HepG2 (cell line): Measurements from ENCODE around the gene PMFBP1. TPM values are rescaled to one million over a fixed set of nuclear protein-coding genes. Genes with fewer than 3 reads are reported as not detected.

Experiments
- ARNTL ChIP-seq: sonication (generic); formaldehyde crosslinking; IDR thresholded peaks from 2 replicates; pipeline ENCODE4 v1.4.0; 2020; ENCODE audit warnings: mild to moderate bottlenecking, missing genetic modification reagents
- CHD4 ChIP-seq: fragments of 200-600 bp; sonication (generic); IDR thresholded peaks from 2 replicates; pipeline ENCODE4 v1.7.0; 2017; ENCODE audit warnings: mild to moderate bottlenecking, low read length, borderline replicate concordance
- DMAP1 ChIP-seq: IDR thresholded peaks from 2 replicates; pipeline ENCODE4 v1.6.1; 2016
- EED ChIP-seq: sonication (generic); formaldehyde crosslinking; IDR thresholded peaks from 2 replicates; pipeline ENCODE4 v1.5.0; 2020; ENCODE audit warnings: mild to moderate bottlenecking, missing genetic modification reagents
- EHMT2 ChIP-seq: fragments of 200-600 bp; sonication (generic); IDR thresholded peaks from 2 replicates; pipeline ENCODE4 v1.7.0; 2017; ENCODE audit warnings: antibody characterized with exemption, low read depth, low read length, borderline replicate concordance
- GATAD1 ChIP-seq: IDR thresholded peaks from 2 replicates; pipeline ENCODE4 v1.6.1; 2016; ENCODE audit warnings: missing genetic modification reagents, missing compliant biosample characterization
- JUND ChIP-seq: sonication (generic); formaldehyde crosslinking; IDR thresholded peaks from 2 replicates; pipeline ENCODE4 v1.8.0; 2022; ENCODE audit warnings: mild to moderate bottlenecking, missing genetic modification reagents
- KDM2A ChIP-seq: sonication (generic); formaldehyde crosslinking; IDR thresholded peaks from 2 replicates; pipeline ENCODE4 v1.4.0; 2020; ENCODE audit warnings: low read depth, missing genetic modification reagents, borderline replicate concordance
- KLF11 ChIP-seq: IDR thresholded peaks from 2 replicates; pipeline ENCODE4 v1.6.1; 2016; ENCODE audit warnings: missing compliant biosample characterization
- MAZ ChIP-seq, 2 experiments: sonication (generic) in 1 of 2; formaldehyde crosslinking in 1 of 2; IDR thresholded peaks; 2 replicates each; pipeline versions ENCODE4 v1.5.0 to v1.6.1; 2012 to 2020; ENCODE audit warnings: low read depth in 2 of 2, mild to moderate bottlenecking in 2 of 2, borderline replicate concordance in 1 of 2, improper control_type of control experiment in 1 of 2, low read length in 1 of 2, missing genetic modification reagents in 1 of 2, moderate library complexity in 1 of 2
- MEF2D ChIP-seq: sonication (generic); formaldehyde crosslinking; IDR thresholded peaks from 2 replicates; pipeline ENCODE4 v1.5.1; 2020; ENCODE audit warnings: mild to moderate bottlenecking, missing genetic modification reagents
- PAWR ChIP-seq: sonication (generic); formaldehyde crosslinking; IDR thresholded peaks from 2 replicates; pipeline ENCODE4 v1.4.0; 2020; ENCODE audit warnings: missing genetic modification reagents, mild to moderate bottlenecking, borderline replicate concordance
- REPIN1 ChIP-seq: sonication (generic); formaldehyde crosslinking; IDR thresholded peaks from 2 replicates; pipeline ENCODE4 v1.8.0; 2022; ENCODE audit warnings: missing genetic modification reagents, low read depth, mild to moderate bottlenecking, borderline replicate concordance
- SAP130 ChIP-seq: IDR thresholded peaks from 2 replicates; pipeline ENCODE4 v1.6.1; 2016; ENCODE audit warnings: low read depth
- SUZ12 ChIP-seq: fragments of 150-350 bp; IDR thresholded peaks from 2 replicates; pipeline ENCODE4 v1.6.1; 2014; ENCODE audit warnings: low read depth, low read length
- THAP11 ChIP-seq: IDR thresholded peaks from 2 replicates; pipeline ENCODE4 v1.6.1; 2016; ENCODE audit warnings: missing biosample characterization, missing genetic modification reagents
- ZNF333 ChIP-seq: sonication (generic); formaldehyde crosslinking; IDR thresholded peaks from 2 replicates; pipeline ENCODE4 v1.4.0; 2020; ENCODE audit warnings: mild to moderate bottlenecking, missing genetic modification reagents, borderline replicate concordance
- ZNF567 ChIP-seq: sonication (generic); formaldehyde crosslinking; IDR thresholded peaks from 2 replicates; pipeline ENCODE4 v1.8.1; 2023; ENCODE audit warnings: mild to moderate bottlenecking, missing genetic modification reagents, borderline replicate concordance
- ZNF670 ChIP-seq: sonication (generic); formaldehyde crosslinking; IDR thresholded peaks from 2 replicates; pipeline ENCODE4 v1.8.0; 2022; ENCODE audit warnings: mild to moderate bottlenecking, missing genetic modification reagents, borderline replicate concordance
- polyA plus RNA-seq, 8 experiments: library from polyadenylated mRNA; depleted of rRNA in 3 of 8; stranded (reverse) in 7 of 8; unstranded in 1 of 8; fragments of >200 nt; fragmentation: Illumina TruSeq in 4 of 8; extraction: Trizol in 4 of 8; gene quantifications; 2 replicates each; pipeline versions ENCODE4 v1.2.1 to v1.2.3, GENCODE V29; 2011 to 2016; ENCODE audit warnings: low read depth in 4 of 8, missing spikeins in 1 of 8, mixed read lengths in 1 of 8; ENCODE audit not compliant: insufficient read depth in 1 of 8
- total RNA-seq, 5 experiments: library from RNA; depleted of rRNA; stranded (reverse); fragments of >200 nt; fragmentation: Illumina TruSeq; extraction: Trizol; gene quantifications; 2 replicates each; pipeline ENCODE4 v1.2.3, GENCODE V29; 2016; ENCODE audit warnings: low read depth in 1 of 5
- TF ChIP-seq, protein P1 (sequence below): sonication (generic); formaldehyde crosslinking; IDR thresholded peaks from 2 replicates; pipeline ENCODE4 v1.5.1; 2020; ENCODE audit warnings: mild to moderate bottlenecking, missing genetic modification reagents, moderate library complexity
- TF ChIP-seq, protein P2 (sequence below): sonication (generic); formaldehyde crosslinking; IDR thresholded peaks from 2 replicates; pipeline ENCODE4 v1.8.0; 2022; ENCODE audit warnings: missing genetic modification reagents, mild to moderate bottlenecking, moderate library complexity, borderline replicate concordance
- TF ChIP-seq, protein P3 (sequence below): IDR thresholded peaks from 2 replicates; pipeline ENCODE4 v1.6.1; 2016

Gene PMFBP1
- total and polyA plus RNA-seq, 2 of the 13 experiments (the other 11 are each of a cell fraction or from before 2014, with no cell fraction given): 1.9 to 3.8 TPM

DNA sequence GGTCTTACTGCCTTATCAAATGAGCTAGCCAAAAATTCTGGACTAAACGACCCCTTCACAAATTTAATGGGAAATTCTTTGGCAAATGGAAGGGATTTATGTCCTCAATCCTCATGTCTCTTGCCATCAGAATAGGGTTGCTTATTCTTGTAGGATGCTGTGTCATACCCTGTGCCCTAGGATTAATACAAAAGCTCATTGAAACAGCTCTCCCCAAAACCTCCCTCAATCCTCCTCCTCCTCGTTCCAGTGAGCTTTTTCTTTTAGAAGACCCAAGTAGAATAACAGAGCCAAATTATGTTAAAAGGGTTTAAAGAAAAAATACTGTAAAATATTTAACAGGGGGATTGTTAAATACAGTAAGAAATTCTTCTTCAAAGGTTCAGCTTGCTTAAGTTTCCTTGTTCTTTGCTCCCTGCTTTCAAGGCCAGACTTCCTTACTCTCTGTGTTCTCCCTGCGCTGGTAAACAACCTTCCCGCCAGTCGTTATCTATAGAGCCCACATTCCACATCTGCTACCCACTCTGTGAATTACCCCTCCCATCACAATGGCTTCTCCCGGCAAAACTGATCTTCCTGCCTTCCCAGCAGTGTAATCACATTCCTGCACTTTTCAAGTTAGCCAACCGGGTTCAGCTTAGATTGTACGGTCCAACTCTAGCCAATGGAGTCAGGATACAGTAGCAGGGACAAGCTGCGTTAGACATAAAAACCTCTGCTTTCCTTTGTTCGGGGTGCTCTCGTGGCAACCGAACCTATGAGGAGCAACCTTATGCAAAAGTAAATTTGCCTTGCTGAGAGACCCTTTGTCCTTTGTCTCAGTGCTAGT lies 99.2 kb downstream of the PMFBP1 start (continued):
- TF ChIP-seq, protein P1, sequence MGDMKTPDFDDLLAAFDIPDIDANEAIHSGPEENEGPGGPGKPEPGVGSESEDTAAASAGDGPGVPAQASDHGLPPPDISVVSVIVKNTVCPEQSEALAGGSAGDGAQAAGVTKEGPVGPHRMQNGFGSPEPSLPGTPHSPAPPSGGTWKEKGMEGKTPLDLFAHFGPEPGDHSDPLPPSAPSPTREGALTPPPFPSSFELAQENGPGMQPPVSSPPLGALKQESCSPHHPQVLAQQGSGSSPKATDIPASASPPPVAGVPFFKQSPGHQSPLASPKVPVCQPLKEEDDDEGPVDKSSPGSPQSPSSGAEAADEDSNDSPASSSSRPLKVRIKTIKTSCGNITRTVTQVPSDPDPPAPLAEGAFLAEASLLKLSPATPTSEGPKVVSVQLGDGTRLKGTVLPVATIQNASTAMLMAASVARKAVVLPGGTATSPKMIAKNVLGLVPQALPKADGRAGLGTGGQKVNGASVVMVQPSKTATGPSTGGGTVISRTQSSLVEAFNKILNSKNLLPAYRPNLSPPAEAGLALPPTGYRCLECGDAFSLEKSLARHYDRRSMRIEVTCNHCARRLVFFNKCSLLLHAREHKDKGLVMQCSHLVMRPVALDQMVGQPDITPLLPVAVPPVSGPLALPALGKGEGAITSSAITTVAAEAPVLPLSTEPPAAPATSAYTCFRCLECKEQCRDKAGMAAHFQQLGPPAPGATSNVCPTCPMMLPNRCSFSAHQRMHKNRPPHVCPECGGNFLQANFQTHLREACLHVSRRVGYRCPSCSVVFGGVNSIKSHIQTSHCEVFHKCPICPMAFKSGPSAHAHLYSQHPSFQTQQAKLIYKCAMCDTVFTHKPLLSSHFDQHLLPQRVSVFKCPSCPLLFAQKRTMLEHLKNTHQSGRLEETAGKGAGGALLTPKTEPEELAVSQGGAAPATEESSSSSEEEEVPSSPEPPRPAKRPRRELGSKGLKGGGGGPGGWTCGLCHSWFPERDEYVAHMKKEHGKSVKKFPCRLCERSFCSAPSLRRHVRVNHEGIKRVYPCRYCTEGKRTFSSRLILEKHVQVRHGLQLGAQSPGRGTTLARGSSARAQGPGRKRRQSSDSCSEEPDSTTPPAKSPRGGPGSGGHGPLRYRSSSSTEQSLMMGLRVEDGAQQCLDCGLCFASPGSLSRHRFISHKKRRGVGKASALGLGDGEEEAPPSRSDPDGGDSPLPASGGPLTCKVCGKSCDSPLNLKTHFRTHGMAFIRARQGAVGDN (CRISPR knock-in tag): no peak
- TF ChIP-seq SAP130 (CRISPR knock-in tag) (peak; percentile 86), REPIN1 (CRISPR knock-in tag) (peak; percentile 54; the same call in 1 of the 2 replicates), GATAD1 (CRISPR knock-in tag) (peak; percentile 76), ZNF567 (CRISPR knock-in tag) (no peak), ZNF670 (CRISPR knock-in tag) (no peak), ZNF333 (CRISPR knock-in tag) (no peak), EED (CRISPR knock-in tag) (no peak), DMAP1 (CRISPR knock-in tag) (peak; percentile 82; the same call in 1 of the 2 replicates), ARNTL (CRISPR knock-in tag) (no peak), KLF11 (0 out of 2 replicates have a peak, but pooled peaks have one; percentile 39), PAWR (no peak), CHD4 (peak; percentile 45; the same call in 1 of the 2 replicates), EHMT2 (no peak), THAP11 (CRISPR knock-in tag) (peak; percentile 66), JUND (CRISPR knock-in tag) (peak; percentile 40; the same call in 1 of the 2 replicates), MAZ (IDR thresholded peaks at IDR 0.05; ENCODE audit: borderline replicate concordance, low read depth, low read length) (peak; percentile 78; the same call in 1 of the 2 replicates), MAZ (CRISPR knock-in tag; IDR thresholded peaks at IDR 0.05; ENCODE audit: low read depth) (peak; percentile 77), MEF2D (CRISPR knock-in tag) (no peak), KDM2A (peak; percentile 68), SUZ12 (no peak)
- TF ChIP-seq, protein P2, sequence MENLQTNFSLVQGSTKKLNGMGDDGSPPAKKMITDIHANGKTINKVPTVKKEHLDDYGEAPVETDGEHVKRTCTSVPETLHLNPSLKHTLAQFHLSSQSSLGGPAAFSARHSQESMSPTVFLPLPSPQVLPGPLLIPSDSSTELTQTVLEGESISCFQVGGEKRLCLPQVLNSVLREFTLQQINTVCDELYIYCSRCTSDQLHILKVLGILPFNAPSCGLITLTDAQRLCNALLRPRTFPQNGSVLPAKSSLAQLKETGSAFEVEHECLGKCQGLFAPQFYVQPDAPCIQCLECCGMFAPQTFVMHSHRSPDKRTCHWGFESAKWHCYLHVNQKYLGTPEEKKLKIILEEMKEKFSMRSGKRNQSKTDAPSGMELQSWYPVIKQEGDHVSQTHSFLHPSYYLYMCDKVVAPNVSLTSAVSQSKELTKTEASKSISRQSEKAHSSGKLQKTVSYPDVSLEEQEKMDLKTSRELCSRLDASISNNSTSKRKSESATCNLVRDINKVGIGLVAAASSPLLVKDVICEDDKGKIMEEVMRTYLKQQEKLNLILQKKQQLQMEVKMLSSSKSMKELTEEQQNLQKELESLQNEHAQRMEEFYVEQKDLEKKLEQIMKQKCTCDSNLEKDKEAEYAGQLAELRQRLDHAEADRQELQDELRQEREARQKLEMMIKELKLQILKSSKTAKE: peak; percentile 20; the same call in 1 of the 2 replicates
- TF ChIP-seq, protein P3, sequence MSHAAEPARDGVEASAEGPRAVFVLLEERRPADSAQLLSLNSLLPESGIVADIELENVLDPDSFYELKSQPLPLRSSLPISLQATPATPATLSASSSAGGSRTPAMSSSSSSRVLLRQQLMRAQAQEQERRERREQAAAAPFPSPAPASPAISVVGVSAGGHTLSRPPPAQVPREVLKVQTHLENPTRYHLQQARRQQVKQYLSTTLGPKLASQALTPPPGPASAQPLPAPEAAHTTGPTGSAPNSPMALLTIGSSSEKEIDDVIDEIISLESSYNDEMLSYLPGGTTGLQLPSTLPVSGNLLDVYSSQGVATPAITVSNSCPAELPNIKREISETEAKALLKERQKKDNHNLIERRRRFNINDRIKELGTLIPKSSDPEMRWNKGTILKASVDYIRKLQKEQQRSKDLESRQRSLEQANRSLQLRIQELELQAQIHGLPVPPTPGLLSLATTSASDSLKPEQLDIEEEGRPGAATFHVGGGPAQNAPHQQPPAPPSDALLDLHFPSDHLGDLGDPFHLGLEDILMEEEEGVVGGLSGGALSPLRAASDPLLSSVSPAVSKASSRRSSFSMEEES (CRISPR knock-in tag): 0 out of 2 replicates have a peak, but pooled peaks have one; percentile 29
